HepG2 (cell line): ENCODE measurements around the gene SPATA12. TPM values are rescaled to one million over a fixed set of nuclear protein-coding genes. Genes with fewer than 3 reads are reported as not detected.

Source experiments
- ATAC-seq: fragments of 200-7000 bp; cut with Tn5 transposase; 3 replicates; pipeline ENCODE4 v1.9.1; 2020; ENCODE audit warnings: mild to moderate bottlenecking, moderate library complexity
- BruUV-seq: library from RNA; stranded (reverse); fragments of 400-500 nt; replicated peaks from 2 replicates; lab custom pipeline; 2021; lab: Mats Ljungman, UMichigan
- CTCF ChIA-PET: fragments of 300-600 bp; formaldehyde crosslinking; extraction: SDS; loops from one replicate; lab custom pipeline; 2021; ENCODE audit warnings: low total read pairs, inconsistent platforms, low intra/inter-chr PET ratio; lab: Yijun Ruan, JAX
- POLR2A ChIA-PET: fragments of 350-600 bp; sonication (Branson Sonifier 250); formaldehyde crosslinking; loops from one replicate; lab custom pipeline; 2020; ENCODE audit warnings: antibody characterized with exemption, inconsistent platforms; lab: Yijun Ruan, JAX
- DNase-seq: peaks from one replicate; pipeline ENCODE4 v3.0.0-alpha.2; 2015; ENCODE audit warnings: low spot score
- FAIRE-seq: peaks from 3 replicates; lab custom pipeline; 2011; peaks lifted over from hg19 to GRCh38; lab: Jason Lieb, UNC
- H2AFZ ChIP-seq: one replicate; pipeline ENCODE4 v1.6.1; 2011; ENCODE audit warnings: low read length, inconsistent platforms
- H3K27ac ChIP-seq: fragments of 300-600 bp; 3 replicates; pipeline ENCODE4 v1.8.0; 2011; ENCODE audit warnings: mixed run types, mild to moderate bottlenecking, mixed read lengths, low read length, inconsistent platforms; ENCODE audit not compliant: insufficient read depth; ENCODE audit errors: extremely low read length
- H3K27me3 ChIP-seq, 2 experiments: fragments of 200-600 bp in 1 of 2; 2 replicates in 1 of 2; 3 replicates in 1 of 2; pipeline versions ENCODE4 v1.6.0 to v1.8.0; 2011; ENCODE audit warnings: low read length in 2 of 2, mild to moderate bottlenecking in 2 of 2, moderate library complexity in 2 of 2, inconsistent platforms in 1 of 2; ENCODE audit not compliant: insufficient read depth in 2 of 2, control insufficient read depth in 1 of 2
- H3K36me3 ChIP-seq, 2 experiments: fragments of 200-600 bp in 1 of 2; replicated peaks in 1 of 2; 2 replicates in 1 of 2; 3 replicates in 1 of 2; pipeline versions ENCODE4 v1.5.1 to v1.8.0; 2011; ENCODE audit warnings: low read length in 2 of 2, inconsistent platforms in 1 of 2; ENCODE audit not compliant: insufficient read depth in 2 of 2, control insufficient read depth in 1 of 2
- H3K4me1 ChIP-seq: 2 replicates; pipeline ENCODE4 v1.5.1; 2012; ENCODE audit warnings: low read length, inconsistent platforms; ENCODE audit not compliant: insufficient read depth
- H3K4me2 ChIP-seq: 2 replicates; pipeline ENCODE4 v1.6.0; 2011; ENCODE audit warnings: low read depth, low read length, inconsistent platforms
- H3K4me3 ChIP-seq, 3 experiments: fragments of 200-600 bp in 1 of 3; sonication (generic), shearing (Covaris generic) in 1 of 3; replicated peaks in 1 of 3; 2 replicates each; pipeline ENCODE4 v1.5.1; 2011 to 2016; ENCODE audit warnings: low read length in 3 of 3, inconsistent platforms in 2 of 3, low read depth in 2 of 3, mild to moderate bottlenecking in 2 of 3, control low read depth in 1 of 3, mixed read lengths in 1 of 3; ENCODE audit not compliant: insufficient read depth in 1 of 3
- H3K79me2 ChIP-seq: one replicate; pipeline ENCODE4 v1.6.1; 2011; ENCODE audit warnings: low read length, inconsistent platforms; ENCODE audit not compliant: insufficient read depth
- H3K9ac ChIP-seq: 2 replicates; pipeline ENCODE4 v1.6.0; 2011; ENCODE audit warnings: mild to moderate bottlenecking, low read depth, low read length, inconsistent platforms; ENCODE audit not compliant: insufficient read depth
- H3K9me3 ChIP-seq: 2 replicates; pipeline ENCODE4 v1.5.1; 2012; ENCODE audit warnings: mild to moderate bottlenecking, low read length
- H4K20me1 ChIP-seq: 2 replicates; pipeline ENCODE4 v1.6.0; 2011; ENCODE audit warnings: inconsistent platforms, mild to moderate bottlenecking, low read length, moderate library complexity; ENCODE audit not compliant: insufficient read depth
- ATM ChIP-seq: fragments of 450-650 bp; IDR thresholded peaks from 2 replicates; pipeline ENCODE4 v1.7.1; 2017; ENCODE audit warnings: mild to moderate bottlenecking, borderline replicate concordance
- GABPA ChIP-seq, 2 experiments: IDR thresholded peaks; 2 replicates each; pipeline ENCODE4 v1.6.1; 2011 to 2016; ENCODE audit warnings: low read depth in 2 of 2, low read length in 1 of 2, missing biosample characterization in 1 of 2, missing genetic modification characterization in 1 of 2
- GRHL1 ChIP-seq: sonication (generic); formaldehyde crosslinking; conservative IDR thresholded peaks from 2 replicates; pipeline ENCODE4 v1.8.0; 2022; ENCODE audit warnings: missing genetic modification reagents
- KDM1A ChIP-seq: IDR thresholded peaks from 2 replicates; pipeline ENCODE4 v1.6.1; 2016; ENCODE audit warnings: missing compliant biosample characterization
- KLF16 ChIP-seq, 2 experiments: sonication (generic) in 1 of 2; formaldehyde crosslinking in 1 of 2; IDR thresholded peaks; 2 replicates each; pipeline versions ENCODE4 v1.6.1 to v1.8.0; 2016 to 2023; ENCODE audit warnings: missing genetic modification reagents in 2 of 2, missing compliant biosample characterization in 1 of 2
- MLXIP ChIP-seq: sonication (generic); formaldehyde crosslinking; IDR thresholded peaks from 2 replicates; pipeline ENCODE4 v1.9.0; 2021; ENCODE audit warnings: missing genetic modification reagents, borderline replicate concordance
- NFE2L1 ChIP-seq: sonication (generic); formaldehyde crosslinking; IDR thresholded peaks from 2 replicates; pipeline ENCODE4 v1.4.0; 2020; ENCODE audit warnings: missing genetic modification reagents, mild to moderate bottlenecking, borderline replicate concordance
- RELA ChIP-seq: sonication (generic); formaldehyde crosslinking; IDR thresholded peaks from 2 replicates; pipeline ENCODE4 v1.4.0; 2020; ENCODE audit warnings: missing genetic modification reagents
- SMAD3 ChIP-seq: sonication (generic); formaldehyde crosslinking; IDR thresholded peaks from 2 replicates; pipeline ENCODE4 v1.4.0; 2020; ENCODE audit warnings: missing genetic modification reagents
- SMARCC2 ChIP-seq: fragments of 450-650 bp; IDR thresholded peaks from 2 replicates; pipeline ENCODE4 v1.6.1; 2017; ENCODE audit warnings: antibody characterized with exemption, mild to moderate bottlenecking
- SRSF1 ChIP-seq: fragments of 200-400 bp; formaldehyde crosslinking; optimal IDR thresholded peaks from 2 replicates; pipeline ENCODE3; 2017; ENCODE audit warnings: mild to moderate bottlenecking, low read depth, low read length, moderate library complexity
- ZBTB25 ChIP-seq: IDR thresholded peaks from 2 replicates; pipeline ENCODE4 v1.6.1; 2018; ENCODE audit warnings: missing genetic modification reagents
- ZNF652 ChIP-seq: IDR thresholded peaks from 2 replicates; pipeline ENCODE4 v1.6.1; 2016; ENCODE audit warnings: low read depth, borderline replicate concordance
- ZNF660 ChIP-seq: sonication (generic); formaldehyde crosslinking; IDR thresholded peaks from 2 replicates; pipeline ENCODE4 v1.5.1; 2020; ENCODE audit warnings: mild to moderate bottlenecking, low read depth, missing genetic modification reagents, borderline replicate concordance
- WGBS: methylation state at CpG from one replicate; pipeline ENCODE4 v1.1.6; 2017; ENCODE audit warnings: low lambda C conversion rate; 5-methylcytosine and 5-hydroxymethylcytosine counted together
- in situ Hi-C: cut with HindIII; loops from 2 replicates; pipeline ENCODE4 v1.10.0; 2017; ENCODE audit warnings: low pct_unique_long_range_greater_than_20kb; ENCODE audit not compliant: extremely low pct_ligation_motif_present
- intact Hi-C: fragments of 100-400 bp; cut with micrococcal nuclease; formaldehyde crosslinking; loops from one replicate; pipeline ENCODE4 v1.10.0; 2022; ENCODE audit not compliant: unreplicated experiment
- polyA plus RNA-seq, 8 experiments: library from polyadenylated mRNA; depleted of rRNA in 3 of 8; stranded (reverse) in 7 of 8; unstranded in 1 of 8; fragments of >200 nt; fragmentation: Illumina TruSeq in 4 of 8; extraction: Trizol in 4 of 8; gene quantifications; 2 replicates each; pipeline versions ENCODE4 v1.2.1 to v1.2.3, GENCODE V29; 2011 to 2016; ENCODE audit warnings: low read depth in 4 of 8, missing spikeins in 1 of 8, mixed read lengths in 1 of 8; ENCODE audit not compliant: insufficient read depth in 1 of 8
- total RNA-seq, 5 experiments: library from RNA; depleted of rRNA; stranded (reverse); fragments of >200 nt; fragmentation: Illumina TruSeq; extraction: Trizol; gene quantifications; 2 replicates each; pipeline ENCODE4 v1.2.3, GENCODE V29; 2016; ENCODE audit warnings: low read depth in 1 of 5
- TF ChIP-seq, protein P1 (sequence below): sonication (generic); formaldehyde crosslinking; IDR thresholded peaks from 2 replicates; pipeline ENCODE4 v1.5.0; 2020; ENCODE audit warnings: missing genetic modification reagents

The SPATA12 gene
- total and polyA plus RNA-seq, 2 of the 13 experiments (the other 11 are each of a cell fraction or from before 2014, with no cell fraction given), result 0.09 to 0.25 TPM

- Histone ChIP-seq H2AFZ (no peak overlapping the region), H3K9ac (no peak overlapping the region), H3K4me1 (peaks cover 4% of the 10 kb centered on the region; the same call in 1 of the 2 replicates), H3K27ac (no peak overlapping the region), H3K27me3 (no peaks in the 10 kb centered on the region; a peak in 1 of 5 replicates), H3K36me3 (no peaks in the 10 kb centered on the region), H3K4me3 (no peak overlapping the region), H4K20me1 (no peaks in the 10 kb centered on the region), H3K79me2 (no peaks in the 10 kb centered on the region), H3K4me2 (no peak overlapping the region), H3K9me3 (no peaks in the 10 kb centered on the region)
- CTCF ChIA-PET, result interaction anchor here (0.6 to 1.3 kb wide), 5 partner anchors 105 to 811 kb away, joined by 3 to 5 read pairs (median 3); no protein-coding TSS in a partner anchor
- in situ Hi-C loops, result loop anchor here (5.0 kb wide), 1 partner anchor 122 kb away; no protein-coding TSS in a partner anchor
- ATAC-seq (peak; percentile 84), FAIRE-seq (peak; percentile 97), DNase-seq (peak; percentile 66)
- BruUV-seq, result no TSS peak
- 0% methylated on average over 7 of the region's 7 CpGs for WGBS
- intact Hi-C loops, result loop anchor here (2.0 kb wide), 1 partner anchor 123 kb away; no protein-coding TSS in a partner anchor
- POLR2A ChIA-PET, result interaction anchor here (1.1 kb wide), 1 partner anchor 20 kb away, joined by 3 read pairs; no protein-coding TSS in a partner anchor
- no peak for TF ChIP-seq RELA
- no peak for TF ChIP-seq SRSF1
- TF ChIP-seq GABPA (IDR thresholded peaks at IDR 0.05; ENCODE audit: low read depth, low read length), result no peak
- no peak for TF ChIP-seq GABPA (CRISPR knock-in tag; IDR thresholded peaks at IDR 0.05; ENCODE audit: low read depth)
- 0 out of 2 replicates have a peak, but pooled peaks have one; percentile 36 for TF ChIP-seq ZNF652 (CRISPR knock-in tag)
- 0 out of 2 replicates have a peak, but pooled peaks have one; percentile 52 for TF ChIP-seq SMAD3
- peak in 1 of 2 experiments; percentile 66; a peak in 1 of 4 replicates for TF ChIP-seq KLF16 (CRISPR knock-in tag; IDR thresholded peaks at IDR 0.05)
- no peak for TF ChIP-seq NFE2L1
- TF ChIP-seq MLXIP (CRISPR knock-in tag), result no peak
- no peak for TF ChIP-seq KDM1A
- TF ChIP-seq ATM, result no peak
- no peak for TF ChIP-seq SMARCC2
- 0 out of 2 replicates have a peak, but pooled peaks have one; percentile 27 for TF ChIP-seq ZBTB25 (CRISPR knock-in tag)
- no peak for TF ChIP-seq GRHL1 (CRISPR knock-in tag)
- TF ChIP-seq ZNF660 (CRISPR knock-in tag), result no peak
- TF ChIP-seq, protein P1, sequence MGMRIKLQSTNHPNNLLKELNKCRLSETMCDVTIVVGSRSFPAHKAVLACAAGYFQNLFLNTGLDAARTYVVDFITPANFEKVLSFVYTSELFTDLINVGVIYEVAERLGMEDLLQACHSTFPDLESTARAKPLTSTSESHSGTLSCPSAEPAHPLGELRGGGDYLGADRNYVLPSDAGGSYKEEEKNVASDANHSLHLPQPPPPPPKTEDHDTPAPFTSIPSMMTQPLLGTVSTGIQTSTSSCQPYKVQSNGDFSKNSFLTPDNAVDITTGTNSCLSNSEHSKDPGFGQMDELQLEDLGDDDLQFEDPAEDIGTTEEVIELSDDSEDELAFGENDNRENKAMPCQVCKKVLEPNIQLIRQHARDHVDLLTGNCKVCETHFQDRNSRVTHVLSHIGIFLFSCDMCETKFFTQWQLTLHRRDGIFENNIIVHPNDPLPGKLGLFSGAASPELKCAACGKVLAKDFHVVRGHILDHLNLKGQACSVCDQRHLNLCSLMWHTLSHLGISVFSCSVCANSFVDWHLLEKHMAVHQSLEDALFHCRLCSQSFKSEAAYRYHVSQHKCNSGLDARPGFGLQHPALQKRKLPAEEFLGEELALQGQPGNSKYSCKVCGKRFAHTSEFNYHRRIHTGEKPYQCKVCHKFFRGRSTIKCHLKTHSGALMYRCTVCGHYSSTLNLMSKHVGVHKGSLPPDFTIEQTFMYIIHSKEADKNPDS (CRISPR knock-in tag), result no peak
Observed at GRCh38 chr3:57100046-57100695, 39.7 kb downstream of the SPATA12 start.
